Sciatic nerve (tissue), 2 donors: Measurements from ENCODE around the gene FGFRL1. TPM values are rescaled to one million over a fixed set of nuclear protein-coding genes. Genes with fewer than 3 reads are reported as not detected.

ENCODE experiments used
- ATAC-seq: fragments of 200-7000 bp; cut with Tn5 transposase; one replicate; pipeline ENCODE4 v1.9.1; 2020; ENCODE audit warnings: mild to moderate bottlenecking, moderate library complexity
- DNase-seq: peaks from one replicate; pipeline ENCODE4 v3.0.0-alpha.2; 2020; ENCODE audit warnings: low spot score
- intact Hi-C: fragments of 100-400 bp; cut with DNase I; formaldehyde crosslinking; loops from one replicate; pipeline ENCODE4 v1.14.2; 2022
- total RNA-seq: library from RNA; stranded (reverse); fragmentation: NEBNext Ultra II Directional; extraction: Animal tissue kit (Norgen Biotek cat#: 25700); gene quantifications from one replicate; pipeline ENCODE4 v1.2.1, GENCODE V29; 2021
- donor health status: DM: no; HTN: no; CAD: no.
- donor health status: DM: no; HTN: no; CAD: no.

The FGFRL1 gene
- total RNA-seq, 1 donor from 2014 or later = 16.6 TPM

DNA sequence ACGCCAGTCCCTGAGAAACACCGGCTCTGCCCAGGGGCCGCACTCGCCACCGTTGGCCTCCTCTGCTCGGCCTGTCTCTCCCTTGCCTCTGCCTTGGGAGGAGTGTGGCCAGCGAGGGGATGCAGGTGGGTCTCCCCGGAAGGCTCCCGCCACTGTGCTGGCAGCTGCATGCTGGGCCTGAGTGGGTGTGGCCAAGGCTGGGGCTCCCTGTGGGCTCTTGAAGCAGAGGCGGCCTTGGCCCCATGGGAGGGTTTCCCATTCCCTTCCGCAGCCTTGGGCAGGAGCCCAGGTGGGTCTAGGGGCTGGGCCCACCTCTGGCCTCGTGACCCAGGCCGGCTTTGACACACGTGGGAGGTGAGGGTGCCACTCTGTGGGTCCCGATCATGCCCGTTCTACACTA lies 19.1 kb downstream of the FGFRL1 start:
- DNase-seq = no peak
- no peak for ATAC-seq
- intact Hi-C loops = no loop called here

DNA sequence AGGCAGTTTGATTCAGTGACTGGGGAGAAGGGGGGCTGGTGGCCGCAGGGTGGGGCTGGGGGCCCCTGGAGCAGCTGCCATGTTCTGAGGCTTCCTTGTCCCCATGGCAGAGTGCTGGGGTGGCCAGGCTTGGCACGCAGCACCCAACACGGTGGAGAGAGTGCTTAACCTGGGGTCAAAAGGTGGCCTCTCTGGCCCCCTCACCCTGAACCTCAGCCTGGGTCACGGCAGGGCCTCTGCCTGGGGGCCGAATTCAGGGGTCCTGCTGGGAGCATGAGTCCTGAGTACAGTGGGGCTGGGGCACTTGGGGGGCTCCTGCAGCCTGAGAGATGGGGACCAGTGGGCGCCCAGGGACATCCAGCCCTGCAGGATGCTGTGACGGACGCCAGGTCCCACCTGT lies 19.9 kb downstream of the FGFRL1 start:
- intact Hi-C loops = no loop called here
- ATAC-seq (no peak), DNase-seq (no peak)

DNA sequence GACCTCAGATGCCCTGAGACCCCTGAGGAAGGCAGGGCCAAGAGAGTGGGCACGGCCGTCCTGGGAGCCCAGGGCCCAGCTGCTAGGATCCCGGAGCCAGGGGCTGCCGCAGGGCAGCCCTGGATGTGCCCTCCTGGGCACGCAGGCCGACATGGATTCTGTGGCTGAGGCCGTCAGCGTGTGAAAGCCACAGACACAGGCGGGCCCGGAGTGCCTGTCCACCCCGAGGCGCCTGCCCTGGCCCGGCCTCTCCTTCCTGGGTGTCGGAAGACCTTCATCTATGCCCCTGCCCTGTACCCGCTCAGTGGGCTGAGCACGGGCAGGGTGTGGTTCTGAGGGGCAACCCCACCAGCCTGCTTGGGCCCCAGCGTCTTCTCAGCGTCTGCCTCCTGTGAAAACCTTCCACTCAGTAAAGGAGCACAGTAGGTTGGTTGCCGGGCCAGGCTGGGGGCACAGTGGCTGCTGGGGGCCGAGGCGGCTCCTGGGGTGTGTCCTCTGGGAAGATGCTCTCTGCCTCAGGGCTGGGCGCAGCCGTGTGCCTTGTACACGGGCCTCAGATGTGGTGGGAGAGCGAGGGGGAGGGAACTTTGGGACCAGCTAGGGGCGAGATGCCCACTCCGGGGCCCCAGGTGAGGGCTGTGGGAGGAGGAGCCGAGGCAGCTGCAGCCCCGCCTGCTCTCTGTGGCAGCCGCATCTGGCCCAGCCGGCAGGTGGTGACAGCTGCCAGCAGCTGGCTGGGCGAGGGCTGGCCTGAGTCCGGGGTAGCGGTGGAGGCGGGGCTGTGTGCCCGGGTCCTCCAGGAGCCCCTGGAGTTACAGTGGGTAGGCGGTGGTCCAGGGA lies 20.8 kb downstream of the FGFRL1 start:
- ATAC-seq (no peak), DNase-seq (no peak)
- intact Hi-C loops = no loop called here

DNA sequence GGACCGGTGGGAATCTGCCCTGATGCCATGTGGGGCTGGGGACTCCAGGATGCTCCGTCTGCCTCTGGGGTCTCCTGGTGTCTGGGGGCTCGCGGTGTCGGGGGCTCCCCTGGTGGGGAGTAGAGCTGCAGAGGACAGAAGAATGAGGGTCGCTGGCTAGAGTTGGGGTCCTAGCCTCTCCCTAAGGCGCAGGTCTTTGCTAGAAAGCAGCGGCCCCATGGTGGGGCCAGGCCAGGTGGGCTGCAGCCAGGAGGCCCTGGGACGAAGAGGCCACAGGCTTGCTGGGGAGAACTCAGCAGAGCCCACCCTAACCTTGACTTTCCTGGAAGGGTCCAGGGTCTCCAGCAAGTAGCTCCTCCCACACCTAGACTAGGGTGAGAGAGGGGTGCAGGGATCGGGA lies 21.4 kb downstream of the FGFRL1 start:
- intact Hi-C loops = no loop called here

GRCh38 chr4:1033840-1034551 lies 22.6 kb downstream of the FGFRL1 start:
- peak; percentile 54 for ATAC-seq
- intact Hi-C loops = no loop called here
- DNase-seq = peak; percentile 82

More for the DNA sequence above, 21.4 kb downstream of the FGFRL1 start:
- no peak for ATAC-seq
- no peak for DNase-seq

DNA sequence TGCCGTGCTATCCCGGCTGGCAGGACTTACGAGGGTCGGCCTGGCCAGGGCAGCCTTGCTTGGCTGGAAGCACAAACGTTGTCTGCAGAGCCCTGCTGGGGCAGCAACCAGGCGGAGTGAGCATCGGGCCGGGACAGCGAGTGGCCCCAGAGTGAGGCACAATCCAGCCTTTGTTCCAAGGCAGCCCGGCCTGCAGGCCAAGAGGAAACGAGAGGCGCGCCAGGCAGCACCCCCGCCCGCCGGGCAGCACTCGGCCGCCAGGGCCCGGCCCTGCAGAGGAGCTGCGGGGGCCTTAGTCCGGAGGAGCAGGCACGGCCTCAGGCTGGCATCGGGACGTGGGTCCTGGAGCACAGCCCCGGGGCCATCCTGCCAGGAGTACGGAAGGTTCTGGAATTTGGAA lies 24.1 kb downstream of the FGFRL1 start:
- DNase-seq (peak; percentile 81), ATAC-seq (peak; percentile 48)
- intact Hi-C loops = no loop called here

- intact Hi-C loops = no loop called here
- ATAC-seq (no peak), DNase-seq (no peak)
Observed at GRCh38 chr4:1036095-1036494, 24.7 kb downstream of the FGFRL1 start.

DNA sequence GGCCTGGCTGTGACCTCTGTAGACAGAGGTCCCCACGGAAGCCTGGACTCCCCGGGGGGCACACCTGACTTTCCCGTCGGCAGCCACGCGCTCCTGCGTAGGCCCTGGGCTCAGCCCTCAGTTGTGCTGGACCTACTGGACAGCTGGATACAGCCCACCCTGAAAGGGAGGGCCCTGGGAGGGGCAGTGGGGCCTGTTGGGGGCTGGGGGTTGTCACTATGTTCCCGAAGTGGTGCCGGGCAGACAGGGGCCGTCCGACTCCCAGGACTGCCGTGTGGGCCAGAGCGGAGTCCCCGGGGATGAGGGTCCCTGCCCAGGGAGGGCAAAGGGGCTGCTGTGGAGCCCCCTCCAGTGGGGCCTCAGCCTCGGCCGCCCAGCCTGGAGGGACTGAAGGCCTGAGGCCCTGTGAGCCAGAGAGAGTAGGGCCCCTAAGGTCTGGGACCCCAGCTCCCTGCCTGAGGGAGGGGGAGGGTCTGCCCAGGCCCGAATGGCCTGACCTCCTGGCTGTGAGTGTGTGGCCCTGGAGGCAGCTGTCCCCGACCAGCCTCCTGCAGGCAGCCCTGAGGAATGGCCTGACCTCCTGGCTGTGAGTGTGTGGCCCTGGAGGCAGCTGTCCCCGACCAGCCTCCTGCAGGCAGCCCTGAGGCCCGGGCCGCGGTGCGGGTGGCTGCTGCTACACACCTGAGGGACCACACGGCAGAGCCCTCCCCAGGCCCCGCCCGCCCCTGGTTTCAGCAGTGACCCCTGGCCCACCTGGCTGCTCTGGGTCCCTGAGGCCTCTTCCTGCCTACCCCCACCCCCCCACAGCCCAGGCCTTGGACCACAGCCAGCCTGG lies 25.8 kb downstream of the FGFRL1 start:
- intact Hi-C loops = no loop called here
- ATAC-seq (no peak), DNase-seq (no peak)

DNA sequence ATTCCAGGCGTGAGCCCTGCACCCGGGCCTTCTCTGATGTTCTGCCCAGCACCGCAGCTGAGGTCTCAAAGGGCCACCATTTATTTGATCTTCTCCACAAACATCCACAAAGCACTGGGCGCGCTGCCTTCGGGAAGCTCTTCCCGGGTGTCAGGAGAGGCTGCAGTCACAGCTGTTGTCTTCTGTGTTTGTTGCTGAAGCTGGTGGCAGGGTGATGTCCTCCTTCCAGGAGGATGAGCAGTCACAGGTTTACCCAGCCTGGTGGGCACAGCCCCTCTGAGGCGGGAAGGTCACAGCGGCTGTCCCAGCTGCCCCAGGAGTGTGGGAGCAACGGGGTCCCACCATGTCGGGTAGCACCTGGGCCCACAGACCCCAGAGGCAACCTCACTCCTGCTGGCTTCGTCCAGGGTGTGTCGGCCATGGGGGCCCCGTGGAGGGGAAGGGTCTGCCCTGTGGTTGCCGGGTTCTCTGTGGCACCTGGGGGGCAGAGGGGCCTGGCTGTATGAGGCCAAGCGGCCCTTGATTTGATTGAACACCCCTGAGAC lies 27.6 kb downstream of the FGFRL1 start:
- DNase-seq = no peak
- intact Hi-C loops = no loop called here
- ATAC-seq = peak; percentile 9

DNA sequence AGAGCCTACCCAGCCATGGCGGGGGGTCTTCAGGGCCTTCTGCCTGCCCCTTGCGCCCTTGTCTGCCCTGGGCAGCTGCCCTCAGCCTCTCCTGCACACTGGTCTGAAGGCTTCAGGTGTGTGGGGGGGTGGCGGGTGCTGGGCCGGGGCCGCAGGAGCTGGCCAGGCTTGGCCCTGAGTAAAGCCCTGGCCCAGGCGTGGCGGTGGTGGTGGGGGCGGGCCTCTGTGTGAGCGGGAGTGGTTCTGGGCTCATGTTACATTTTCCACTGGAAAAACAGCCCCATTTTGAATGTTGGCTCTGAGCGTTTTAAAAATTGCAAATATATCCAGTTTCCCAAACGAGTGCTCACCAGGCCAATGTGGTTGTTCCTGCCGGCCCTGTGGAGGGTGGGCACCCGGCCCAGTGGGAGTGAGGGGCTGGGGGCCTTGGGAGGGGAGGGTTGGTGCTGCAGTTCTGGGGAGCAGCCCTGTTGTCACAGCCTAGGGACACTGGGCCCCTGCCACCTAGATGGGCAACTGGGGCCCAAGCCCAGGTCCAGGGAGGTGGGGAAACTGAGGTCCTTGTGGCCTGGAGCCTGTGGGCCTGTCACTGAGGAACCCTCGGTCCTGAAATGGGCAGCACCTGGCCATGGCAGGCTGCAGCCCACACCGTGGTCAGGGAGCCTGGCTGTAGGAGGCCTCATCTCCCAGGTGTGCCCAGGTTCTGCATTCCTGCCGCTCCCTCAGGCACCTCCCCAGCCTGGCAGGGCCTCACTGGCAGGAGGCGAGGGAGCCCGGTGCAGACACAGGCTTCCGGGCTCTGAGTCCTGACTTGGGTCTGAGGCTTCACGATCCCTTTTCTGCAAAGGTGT lies 28.3 kb downstream of the FGFRL1 start:
- peak; percentile 59 for ATAC-seq
- DNase-seq = no peak
- intact Hi-C loops = no loop called here

GRCh38 chr4:1040344-1041146 lies 29.1 kb downstream of the FGFRL1 start:
- intact Hi-C loops = no loop called here
- ATAC-seq = no peak
- no peak for DNase-seq

DNA sequence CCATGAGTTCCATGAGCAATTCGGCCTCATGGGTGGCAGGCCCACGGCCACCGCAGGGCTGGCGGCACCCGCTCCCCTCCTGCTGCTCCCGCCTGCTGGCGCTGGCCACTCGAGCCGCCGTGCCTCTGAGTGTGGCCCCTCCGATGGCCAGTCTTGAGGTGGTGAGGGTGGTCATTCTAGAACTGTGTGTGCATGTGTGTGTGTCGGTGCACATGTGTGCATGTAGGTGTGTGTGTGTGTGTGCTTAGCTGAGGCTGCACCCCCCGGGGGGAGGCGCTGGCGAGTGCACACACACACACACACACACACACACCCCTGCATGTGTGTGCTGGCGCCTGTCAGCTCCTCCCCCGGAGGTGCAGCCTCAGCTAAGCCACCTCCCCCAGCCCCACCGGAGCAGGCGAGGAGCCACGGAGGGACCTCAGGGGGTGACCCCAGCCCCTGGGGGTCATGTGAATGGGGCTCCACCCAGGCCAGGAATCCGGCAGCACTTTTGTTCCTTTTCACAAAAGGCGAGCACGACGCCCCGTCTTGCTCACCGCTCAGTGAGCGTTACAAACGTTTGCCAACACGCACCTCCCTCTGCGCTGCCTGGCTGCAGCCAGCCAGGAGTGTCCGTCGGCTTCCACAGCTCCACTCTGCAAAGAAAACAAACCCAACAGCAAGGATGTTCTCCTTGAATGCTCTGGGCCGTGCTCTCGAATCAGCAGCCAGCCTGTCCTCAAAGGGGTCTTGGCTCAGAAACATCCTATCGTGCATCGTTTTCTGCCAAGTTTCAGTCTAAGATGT lies 29.9 kb downstream of the FGFRL1 start:
- ATAC-seq (no peak), DNase-seq (no peak)
- intact Hi-C loops = no loop called here

GRCh38 chr4:1041936-1042330 lies 30.5 kb downstream of the FGFRL1 start:
- ATAC-seq (no peak), DNase-seq (no peak)
- intact Hi-C loops = no loop called here

GRCh38 chr4:1042352-1043055 lies 31.1 kb downstream of the FGFRL1 start:
- DNase-seq = no peak
- no peak for ATAC-seq
- intact Hi-C loops = no loop called here

- no peak for ATAC-seq
- no peak for DNase-seq
- intact Hi-C loops = no loop called here
Observed at GRCh38 chr4:1043162-1043561, 31.7 kb downstream of the FGFRL1 start.

GRCh38 chr4:1043651-1044468 lies 32.4 kb downstream of the FGFRL1 start:
- ATAC-seq (peak; percentile 84), DNase-seq (peak; percentile 90)
- intact Hi-C loops = no loop called here
